Tibial nerve (tissue), 4 donors: ENCODE data around the gene EFR3B. TPM values are rescaled to one million over a fixed set of nuclear protein-coding genes. Genes with fewer than 3 reads are reported as not detected.
A peak's percentile ranks its signal among the peaks of the same experiment; 100 is the strongest.

Experiments
- DNase-seq, 2 donors: peaks; one replicate each; pipeline ENCODE4 v3.0.0-alpha.2; 2019; ENCODE audit warnings: low spot score in 2 of 2
- H3K27ac ChIP-seq, 4 donors: fragments of 200-600 bp; sonication (generic) in 3 of 4; one replicate each; pipeline ENCODE4 v1.5.1; 2017 to 2019; ENCODE audit warnings: mild to moderate bottlenecking in 1 of 4
- H3K27me3 ChIP-seq, 2 donors: fragments of 200-600 bp; sonication (generic) in 1 of 2; one replicate each; pipeline versions ENCODE4 v1.5.1 to v1.6.0; 2017 to 2019
- H3K36me3 ChIP-seq, 3 donors: fragments of 200-600 bp; sonication (generic); one replicate each; pipeline ENCODE4 v1.5.1; 2018 to 2019
- H3K4me1 ChIP-seq, 4 donors: fragments of 200-600 bp; sonication (generic) in 3 of 4; one replicate each; pipeline ENCODE4 v1.5.1; 2017 to 2019
- H3K4me3 ChIP-seq, 4 donors: fragments of 200-600 bp; sonication (generic) in 3 of 4; one replicate each; pipeline ENCODE4 v1.5.1; 2017 to 2019; ENCODE audit warnings: mild to moderate bottlenecking in 1 of 4, moderate library complexity in 1 of 4
- H3K9me3 ChIP-seq, 4 donors: fragments of 200-600 bp; sonication (generic) in 3 of 4; one replicate each; pipeline ENCODE4 v1.5.1; 2017 to 2019
- EP300 ChIP-seq, 2 donors: sonication (generic); formaldehyde crosslinking; IDR thresholded peaks; one replicate each; pipeline ENCODE4 v1.6.1; 2017; ENCODE audit warnings: antibody characterized with exemption in 2 of 2, mild to moderate bottlenecking in 1 of 2
- POLR2A ChIP-seq, 2 donors: fragments of 450-650 bp; IDR thresholded peaks; one replicate each; pipeline ENCODE4 v1.6.1; 2017; ENCODE audit warnings: antibody characterized with exemption in 2 of 2, mild to moderate bottlenecking in 2 of 2, moderate library complexity in 2 of 2
- WGBS, 2 donors: methylation state at CpG; one replicate each; pipeline ENCODE4 v1.1.5; 2018; 5-methylcytosine and 5-hydroxymethylcytosine counted together
- total RNA-seq, 4 donors: library from RNA; depleted of rRNA; stranded (reverse); fragments of >200 nt; gene quantifications; one replicate each; pipeline ENCODE4 v1.1.0, GENCODE V29; 2016
- TF ChIP-seq, protein P1 (sequence below), 5 experiments: fragments of 200-600 bp in 3 of 5; fragments of 450-650 bp in 2 of 5; sonication (generic) in 3 of 5; IDR thresholded peaks; one replicate each; pipeline ENCODE4 v1.5.1; 2016 to 2019; ENCODE audit warnings: antibody characterized with exemption in 5 of 5, mild to moderate bottlenecking in 3 of 5, moderate library complexity in 2 of 5

EFR3B gene
- total RNA-seq, 4 donors from 2014 or later: 5.4 to 7.1 (median 5.7) TPM

DNA sequence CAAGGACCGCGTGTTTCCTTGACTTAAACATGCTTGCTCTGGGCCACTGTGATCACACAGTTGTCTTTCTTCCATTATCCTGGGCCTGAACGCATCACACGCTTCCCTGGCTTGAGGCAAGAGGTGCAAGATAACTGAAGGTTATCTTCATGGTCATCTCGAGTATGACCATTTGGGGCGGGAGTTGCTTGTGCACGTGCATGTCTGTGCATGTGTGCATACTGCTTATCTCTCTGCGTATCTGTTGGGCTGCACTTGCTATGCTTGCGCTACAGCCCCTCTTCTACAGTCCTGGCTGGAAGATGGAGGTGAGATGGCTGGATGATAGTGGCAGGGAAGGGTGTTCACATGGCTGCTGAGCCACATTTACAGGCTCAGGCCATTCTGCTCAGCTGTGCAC is 27.2 kb upstream of the EFR3B start:
- H3K36me3 ChIP-seq: peaks cover 0 to 3% (median 0%) of the 10 kb centered on the region in 3 donors
- H3K27me3 ChIP-seq: no peaks in the 10 kb centered on the region
- no peak for DNase-seq
- H3K4me1 ChIP-seq: no peaks in the 10 kb centered on the region
- H3K9me3 ChIP-seq: no peaks in the 10 kb centered on the region
- H3K4me3 ChIP-seq: no peak overlapping the region
- TF ChIP-seq EP300 (IDR thresholded peaks at IDR 0.05) (no peak), POLR2A (IDR thresholded peaks at IDR 0.05) (no peak)
- TF ChIP-seq, protein P1, sequence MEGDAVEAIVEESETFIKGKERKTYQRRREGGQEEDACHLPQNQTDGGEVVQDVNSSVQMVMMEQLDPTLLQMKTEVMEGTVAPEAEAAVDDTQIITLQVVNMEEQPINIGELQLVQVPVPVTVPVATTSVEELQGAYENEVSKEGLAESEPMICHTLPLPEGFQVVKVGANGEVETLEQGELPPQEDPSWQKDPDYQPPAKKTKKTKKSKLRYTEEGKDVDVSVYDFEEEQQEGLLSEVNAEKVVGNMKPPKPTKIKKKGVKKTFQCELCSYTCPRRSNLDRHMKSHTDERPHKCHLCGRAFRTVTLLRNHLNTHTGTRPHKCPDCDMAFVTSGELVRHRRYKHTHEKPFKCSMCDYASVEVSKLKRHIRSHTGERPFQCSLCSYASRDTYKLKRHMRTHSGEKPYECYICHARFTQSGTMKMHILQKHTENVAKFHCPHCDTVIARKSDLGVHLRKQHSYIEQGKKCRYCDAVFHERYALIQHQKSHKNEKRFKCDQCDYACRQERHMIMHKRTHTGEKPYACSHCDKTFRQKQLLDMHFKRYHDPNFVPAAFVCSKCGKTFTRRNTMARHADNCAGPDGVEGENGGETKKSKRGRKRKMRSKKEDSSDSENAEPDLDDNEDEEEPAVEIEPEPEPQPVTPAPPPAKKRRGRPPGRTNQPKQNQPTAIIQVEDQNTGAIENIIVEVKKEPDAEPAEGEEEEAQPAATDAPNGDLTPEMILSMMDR (IDR thresholded peaks at IDR 0.05): no peak
- 79 to 95% methylated on average over 9 of the region's 9 CpGs for WGBS, 2 donors
- H3K27ac ChIP-seq: no peak overlapping the region

DNA sequence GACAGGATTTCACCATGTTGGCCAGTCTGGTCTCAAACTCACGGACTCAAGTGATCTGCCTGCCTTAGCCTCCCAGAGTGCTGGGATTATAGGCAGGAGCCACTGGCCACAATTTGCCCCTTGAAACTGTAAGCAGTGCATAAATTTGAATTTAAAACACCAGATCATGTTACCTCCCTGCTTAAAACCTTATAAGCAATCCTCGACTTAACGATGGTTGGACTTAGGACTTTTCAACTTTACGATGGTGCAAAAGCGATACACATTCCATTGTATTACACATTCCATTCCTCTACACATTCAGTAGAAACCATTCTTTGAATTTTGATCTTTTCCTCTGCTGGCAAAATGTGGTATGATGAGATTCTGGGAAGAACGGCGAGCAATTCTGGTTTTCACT is 23.2 kb upstream of the EFR3B start:
- Histone ChIP-seq H3K27ac (peak overlapping the region in 1 of 4 donors; percentile 49), H3K27me3 (no peaks in the 10 kb centered on the region), H3K4me3 (no peak overlapping the region), H3K4me1 (no peaks in the 10 kb centered on the region), H3K36me3 (peaks cover 0 to 3% (median 0%) of the 10 kb centered on the region in 3 donors), H3K9me3 (no peaks in the 10 kb centered on the region)
- 65 to 67% methylated on average over 7 of the region's 7 CpGs for WGBS, 2 donors
- no peak for DNase-seq
- no peak for TF ChIP-seq POLR2A (IDR thresholded peaks at IDR 0.05)
- TF ChIP-seq, protein P1 (IDR thresholded peaks at IDR 0.05): no peak
- no peak for TF ChIP-seq EP300 (IDR thresholded peaks at IDR 0.05)

DNA sequence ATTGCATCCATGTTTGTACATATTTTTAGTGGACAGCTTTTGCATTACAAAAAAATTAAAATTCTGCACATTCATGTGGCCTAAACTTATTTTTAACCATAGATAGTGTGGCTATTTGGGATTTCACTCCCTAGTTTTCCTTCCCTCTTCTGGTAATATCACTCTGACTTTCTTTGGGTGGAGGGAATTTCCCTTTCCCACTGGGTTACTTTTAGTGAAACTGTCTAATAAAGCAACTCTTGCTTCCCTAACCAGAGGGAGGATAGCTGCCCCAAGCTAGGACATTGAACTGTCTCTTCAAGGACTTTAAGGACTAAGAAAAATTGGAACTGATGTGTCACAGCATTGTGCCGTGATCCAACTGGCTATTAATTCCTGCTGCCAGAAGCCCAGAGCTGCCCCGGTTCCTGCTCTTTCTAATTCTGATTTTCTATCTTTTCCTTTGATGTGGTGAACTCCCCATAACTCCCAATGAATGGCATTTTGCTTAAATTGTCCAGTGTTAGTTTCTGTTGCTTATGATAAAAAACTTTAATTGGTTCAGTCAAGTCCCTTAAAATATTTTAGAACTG is 20.0 kb upstream of the EFR3B start:
- H3K27me3 ChIP-seq: no peaks in the 10 kb centered on the region
- peaks cover 0 to 3% (median 0%) of the 10 kb centered on the region in 3 donors for H3K36me3 ChIP-seq
- WGBS, 2 donors: 86 to 88% methylated on average over 2 of the region's 2 CpGs
- no peak for DNase-seq
- TF ChIP-seq, protein P1 (IDR thresholded peaks at IDR 0.05): no peak
- TF ChIP-seq POLR2A (IDR thresholded peaks at IDR 0.05): no peak
- TF ChIP-seq EP300 (IDR thresholded peaks at IDR 0.05): no peak
- no peaks in the 10 kb centered on the region for H3K9me3 ChIP-seq
- H3K27ac ChIP-seq: no peak overlapping the region
- H3K4me3 ChIP-seq: no peak overlapping the region
- no peaks in the 10 kb centered on the region for H3K4me1 ChIP-seq

DNA sequence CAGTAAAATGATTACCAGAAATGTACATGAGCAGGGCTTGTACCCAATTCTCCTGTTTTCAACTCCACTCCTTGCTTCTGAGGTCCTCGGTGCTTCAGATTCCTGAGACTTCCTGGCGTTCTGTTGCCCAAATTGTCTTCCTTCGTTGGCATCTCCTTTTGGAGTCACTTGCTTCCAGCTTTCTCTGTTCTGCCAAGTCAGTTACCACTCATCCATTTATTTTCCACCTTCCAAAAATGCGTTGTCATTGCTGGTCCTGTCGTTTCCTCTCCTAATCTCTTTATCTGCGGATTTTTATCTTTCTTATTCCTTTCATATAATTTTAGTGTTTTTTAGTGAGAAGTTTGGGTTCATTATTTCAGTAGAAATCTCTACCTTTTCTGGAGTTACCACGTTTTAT is 18.5 kb upstream of the EFR3B start:
- WGBS, 2 donors: 81 to 82% methylated on average over 7 of the region's 7 CpGs
- Histone ChIP-seq H3K27ac (no peak overlapping the region), H3K27me3 (no peaks in the 10 kb centered on the region), H3K4me3 (no peak overlapping the region), H3K36me3 (no peaks in the 10 kb centered on the region), H3K9me3 (no peaks in the 10 kb centered on the region), H3K4me1 (no peaks in the 10 kb centered on the region)
- DNase-seq: no peak
- no peak for TF ChIP-seq EP300 (IDR thresholded peaks at IDR 0.05)
- TF ChIP-seq POLR2A (IDR thresholded peaks at IDR 0.05): no peak
- TF ChIP-seq, protein P1 (IDR thresholded peaks at IDR 0.05): no peak

DNA sequence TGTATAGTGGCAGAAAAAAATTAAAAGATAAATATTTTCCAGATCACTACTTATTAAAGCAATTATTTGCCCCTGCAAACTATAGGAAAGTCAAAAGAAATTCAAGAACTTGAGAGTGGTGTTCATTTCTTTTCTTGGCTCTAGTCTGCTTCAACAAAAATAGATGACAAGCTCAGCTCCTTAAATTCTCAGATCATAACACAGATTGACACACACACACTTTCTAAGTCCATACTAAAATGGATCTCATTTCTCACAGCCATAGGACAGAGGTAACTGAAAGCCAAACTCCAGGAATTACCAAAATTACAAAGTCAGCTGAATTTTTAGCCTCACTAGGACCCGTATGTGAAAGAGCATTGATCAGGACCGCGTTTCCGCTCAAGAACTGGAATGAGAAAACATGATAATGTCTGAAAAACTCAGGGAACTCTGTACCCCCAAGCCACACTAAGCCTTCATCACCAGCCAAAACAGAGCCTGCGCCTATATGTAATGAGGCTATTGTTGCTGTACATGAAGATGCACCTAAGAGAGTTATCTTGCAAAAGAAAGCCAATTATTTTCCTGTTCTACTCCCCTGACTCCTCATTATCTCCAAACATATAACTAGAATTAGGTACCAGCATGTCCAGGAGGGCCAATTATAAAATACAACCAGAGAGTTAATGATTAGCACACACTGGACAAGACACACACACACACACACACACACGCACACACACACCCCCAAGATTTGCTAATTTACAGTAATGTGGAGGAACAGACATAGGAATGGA is 16.5 kb upstream of the EFR3B start:
- H3K4me1 ChIP-seq: no peaks in the 10 kb centered on the region
- H3K36me3 ChIP-seq: no peaks in the 10 kb centered on the region
- H3K4me3 ChIP-seq: no peak overlapping the region
- no peak overlapping the region for H3K27ac ChIP-seq
- TF ChIP-seq, protein P1 (IDR thresholded peaks at IDR 0.05): no peak
- H3K9me3 ChIP-seq: no peaks in the 10 kb centered on the region
- WGBS, 2 donors: 68 to 87% methylated on average over 6 of the region's 6 CpGs
- DNase-seq: no peak
- no peaks in the 10 kb centered on the region for H3K27me3 ChIP-seq
